OCI-LY7 (cell line): ENCODE data around the gene PHACTR1. TPM values are rescaled to one million over a fixed set of nuclear protein-coding genes. Genes with fewer than 3 reads are reported as not detected.

Experiments used
- BruUV-seq: library from RNA; stranded (reverse); fragments of 400-500 nt; replicated peaks from 2 replicates; lab custom pipeline; 2021; lab: Mats Ljungman, UMichigan
- CTCF ChIA-PET: fragments of 300-600 bp; sonication (Branson Sonifier 250); formaldehyde crosslinking; loops from one replicate; lab custom pipeline; 2022; ENCODE audit warnings: antibody characterized with exemption; ENCODE audit not compliant: unreplicated experiment; lab: Charles Lee
- POLR2A ChIA-PET: fragments of 300-600 bp; sonication (Branson Sonifier 250); formaldehyde crosslinking; loops from one replicate; lab custom pipeline; 2022; ENCODE audit warnings: antibody characterized with exemption; lab: Charles Lee
- DNase-seq: peaks from one replicate; pipeline ENCODE4 v3.0.0-alpha.2; 2015; ENCODE audit warnings: low spot score
- H2AFZ ChIP-seq: fragments of 200-600 bp; sonication (generic), shearing (Covaris generic); 2 replicates; pipeline ENCODE4 v1.6.1; 2014; ENCODE audit warnings: mild to moderate bottlenecking, antibody characterized with exemption, low read length, moderate library complexity
- H3K27ac ChIP-seq: fragments of 200-600 bp; sonication (generic); 2 replicates; pipeline ENCODE4 v1.5.1; 2014; ENCODE audit warnings: mixed run types, low read depth, mild to moderate bottlenecking, moderate library complexity, low read length, inconsistent platforms; ENCODE audit not compliant: poor library complexity, severe bottlenecking
- H3K36me3 ChIP-seq: fragments of 200-600 bp; sonication (generic); 2 replicates; pipeline ENCODE4 v1.6.1; 2014; ENCODE audit warnings: mild to moderate bottlenecking, antibody characterized with exemption, low read length, moderate library complexity, mixed read lengths; ENCODE audit not compliant: insufficient read depth
- H3K4me1 ChIP-seq: fragments of 200-600 bp; sonication (generic); 2 replicates; pipeline ENCODE4 v1.5.1; 2014; ENCODE audit warnings: mild to moderate bottlenecking, low read length; ENCODE audit not compliant: insufficient read depth, poor library complexity, severe bottlenecking
- H3K4me2 ChIP-seq: fragments of 200-600 bp; sonication (generic); 2 replicates; pipeline ENCODE4 v1.6.1; 2014; ENCODE audit warnings: mild to moderate bottlenecking, low read length
- H3K4me3 ChIP-seq: fragments of 200-600 bp; sonication (generic); 2 replicates; pipeline ENCODE4 v1.5.1; 2014; ENCODE audit warnings: mild to moderate bottlenecking, low read depth, low read length; ENCODE audit not compliant: poor library complexity, severe bottlenecking
- H3K79me2 ChIP-seq: fragments of 200-600 bp; sonication (generic); 2 replicates; pipeline ENCODE4 v1.6.1; 2016; ENCODE audit warnings: low read depth, mild to moderate bottlenecking, low read length, moderate library complexity, mixed read lengths; ENCODE audit not compliant: insufficient read depth
- H3K9me2 ChIP-seq: fragments of 200-600 bp; sonication (generic); 2 replicates; pipeline ENCODE4 v1.6.1; 2016; ENCODE audit warnings: mild to moderate bottlenecking, low read length, mixed read lengths; ENCODE audit not compliant: insufficient read depth
- H3K9me3 ChIP-seq: fragments of 200-600 bp; sonication (generic); 2 replicates; pipeline ENCODE4 v1.6.1; 2014; ENCODE audit warnings: mild to moderate bottlenecking, mixed run types, low read length, mixed read lengths
- H4K20me1 ChIP-seq: fragments of 200-600 bp; sonication (generic); 2 replicates; pipeline ENCODE4 v1.6.1; 2014; ENCODE audit warnings: mild to moderate bottlenecking, antibody characterized with exemption, low read length, moderate library complexity, mixed read lengths; ENCODE audit not compliant: insufficient read depth
- CTCF ChIP-seq: fragments of 200-600 bp; sonication (generic); conservative IDR thresholded peaks from 2 replicates; pipeline ENCODE4 v1.5.1; 2014; ENCODE audit warnings: mild to moderate bottlenecking, antibody characterized with exemption, low read length, moderate library complexity, mixed read lengths
- EZH2phosphoT487 ChIP-seq: fragments of 200-600 bp; sonication (generic); IDR thresholded peaks from 2 replicates; pipeline ENCODE4 v1.6.1; 2018; ENCODE audit warnings: low read depth, borderline replicate concordance, mild to moderate bottlenecking, mixed run types, antibody characterized with exemption, low read length, moderate library complexity, mixed read lengths
- intact Hi-C: fragments of 100-400 bp; cut with micrococcal nuclease; formaldehyde crosslinking; loops from one replicate; pipeline ENCODE4 v1.10.0; 2022; ENCODE audit not compliant: unreplicated experiment
- total RNA-seq, 2 experiments: library from RNA; depleted of rRNA in 1 of 2; stranded (reverse); fragments of >200 nt in 1 of 2; shearing (Covaris generic) in 1 of 2; gene quantifications; 2 replicates each; pipeline ENCODE4 v1.2.3, GENCODE V29; 2014 to 2022

PHACTR1 gene
- total RNA-seq, 2 experiments from 2014 or later: 25.1 to 46.6 TPM

GRCh38 chr6:13334953-13335352 lies 618.4 kb downstream of the PHACTR1 start:
- no TSS peak for BruUV-seq
- POLR2A ChIA-PET: interaction anchor here (0.5 to 1.5 kb wide), 4 partner anchors 103 to 240 kb away, joined by 3 to 4 read pairs (median 3); partner anchors contain the start of gene SIRT5

DNA sequence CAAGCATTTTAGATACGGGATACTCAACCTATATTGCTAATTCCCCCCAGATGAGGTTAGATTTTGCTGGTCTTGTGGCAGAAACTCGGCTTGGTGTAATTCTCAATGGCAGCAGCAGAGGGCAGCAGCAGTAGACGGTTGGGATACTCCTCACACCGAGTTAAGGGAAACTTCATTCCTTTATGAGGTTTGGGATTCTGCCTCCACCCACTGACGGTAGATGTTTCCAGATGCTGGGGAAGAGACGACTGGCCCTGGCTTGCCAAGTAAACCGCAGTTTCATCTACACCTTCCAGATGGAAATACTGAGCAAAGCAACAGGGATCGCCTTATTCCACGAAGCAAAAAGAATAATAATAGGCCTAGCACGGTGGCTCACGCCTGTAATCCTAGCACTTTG lies 620.0 kb downstream of the PHACTR1 start:
- Histone ChIP-seq H3K4me1 (peaks cover 25% of the 10 kb centered on the region), H4K20me1 (no peaks in the 10 kb centered on the region), H3K79me2 (no peaks in the 10 kb centered on the region), H3K36me3 (no peaks in the 10 kb centered on the region; the same call in 1 of the 2 replicates), H3K4me2 (no peak overlapping the region), H3K27ac (no peak overlapping the region), H3K9me2 (no peaks in the 10 kb centered on the region), H2AFZ (no peak overlapping the region), H3K4me3 (no peak overlapping the region), H3K9me3 (no peaks in the 10 kb centered on the region)
- peak; percentile 74 for DNase-seq
- ChIA-PET POLR2A (interaction anchor here (0.7 kb wide), 1 partner anchor 294 kb away, joined by 4 read pairs; no protein-coding TSS in a partner anchor), CTCF (interaction anchor here (0.8 kb wide), 1 partner anchor 118 kb away, joined by 3 read pairs; no protein-coding TSS in a partner anchor)
- TF ChIP-seq CTCF (peak; percentile 96), EZH2phosphoT487 (no peak)
- intact Hi-C loops: loop anchor here (1.0 to 5.0 kb wide), 11 partner anchors 42 to 730 kb away; partner anchors contain the start of gene RANBP9
- no TSS peak for BruUV-seq

More at GRCh38 chr6:13334953-13335352, 618.4 kb downstream of the PHACTR1 start:
- H3K79me2 ChIP-seq: no peaks in the 10 kb centered on the region
- intact Hi-C loops: loop anchor here (5.0 kb wide), 4 partner anchors 62 to 423 kb away; partner anchors contain the start of gene RANBP9
- TF ChIP-seq EZH2phosphoT487: no peak
- TF ChIP-seq CTCF: no peak
- no peaks in the 10 kb centered on the region for H3K9me3 ChIP-seq
- CTCF ChIA-PET: no interaction called here
- no peak overlapping the region for H3K4me2 ChIP-seq
- H3K27ac ChIP-seq: no peak overlapping the region
- no peaks in the 10 kb centered on the region for H3K36me3 ChIP-seq
- no peaks in the 10 kb centered on the region for H4K20me1 ChIP-seq
- H3K4me3 ChIP-seq: no peak overlapping the region
- peaks cover 20% of the 10 kb centered on the region for H3K4me1 ChIP-seq
- DNase-seq: no peak
- no peaks in the 10 kb centered on the region for H3K9me2 ChIP-seq
- H2AFZ ChIP-seq: no peak overlapping the region

GRCh38 chr6:13338038-13338437 lies 621.5 kb downstream of the PHACTR1 start:
- no peak overlapping the region for H3K27ac ChIP-seq
- H3K9me3 ChIP-seq: no peaks in the 10 kb centered on the region
- no peaks in the 10 kb centered on the region for H4K20me1 ChIP-seq
- no peak overlapping the region for H3K4me3 ChIP-seq
- no peak overlapping the region for H3K4me2 ChIP-seq
- peaks cover 20% of the 10 kb centered on the region for H3K4me1 ChIP-seq
- H3K36me3 ChIP-seq: no peaks in the 10 kb centered on the region; the same call in 1 of the 2 replicates
- intact Hi-C loops: loop anchor here (5.0 kb wide), 2 partner anchors 59 to 374 kb away; partner anchors contain the start of gene RANBP9
- no peaks in the 10 kb centered on the region for H3K9me2 ChIP-seq
- no peak for DNase-seq
- no TSS peak for BruUV-seq
- POLR2A ChIA-PET: interaction anchor here (0.7 to 1.9 kb wide), 9 partner anchors 8 to 279 kb away, joined by 3 to 7 read pairs (median 4); no protein-coding TSS in a partner anchor
- H2AFZ ChIP-seq: peak overlapping the region; percentile 2; the same call in 1 of the 2 replicates
- TF ChIP-seq CTCF (no peak), EZH2phosphoT487 (no peak)
- CTCF ChIA-PET: interaction anchor here (1.4 kb wide), 1 partner anchor 201 kb away, joined by 5 read pairs; no protein-coding TSS in a partner anchor
- no peaks in the 10 kb centered on the region for H3K79me2 ChIP-seq
